Stimulated activated CD8-positive, alpha-beta memory T cell treated with anti-CD3 and anti-CD28 coated beads, Interleukin-12 subunit alpha, Interleukin-12 subunit beta, amount 100 ng/mL, for 4 hours (primary cell): ENCODE measurements around the gene EGFR.
A peak's percentile ranks its signal among the peaks of the same experiment; 100 is the strongest.

ENCODE experiments used
- DNase-seq: peaks from one replicate; pipeline ENCODE4 v3.0.0-alpha.2; 2020; ENCODE audit warnings: low read depth

Gene EGFR

GRCh38 chr7:55250313-55250712, 231.5 kb downstream of the EGFR start:
- no peak for DNase-seq

GRCh38 chr7:55251313-55251712, 232.5 kb downstream of the EGFR start:
- DNase-seq: no peak

- DNase-seq: no peak
Measured at GRCh38 chr7:55251911-55252310, 233.1 kb downstream of the EGFR start.

GRCh38 chr7:55252386-55252785, 233.6 kb downstream of the EGFR start:
- DNase-seq: no peak

GRCh38 chr7:55253188-55253587, 234.4 kb downstream of the EGFR start:
- no peak for DNase-seq

GRCh38 chr7:55254242-55254595, 235.4 kb downstream of the EGFR start:
- DNase-seq: no peak

- DNase-seq: peak; percentile 46
Measured at GRCh38 chr7:55254596-55255495, 236.0 kb downstream of the EGFR start.

GRCh38 chr7:55255496-55256445, 237.0 kb downstream of the EGFR start:
- DNase-seq: peak; percentile 44

GRCh38 chr7:55258631-55259030, 239.8 kb downstream of the EGFR start:
- no peak for DNase-seq

GRCh38 chr7:55260171-55260570, 241.4 kb downstream of the EGFR start:
- no peak for DNase-seq

- DNase-seq: no peak
Measured at GRCh38 chr7:55260676-55261385, 242.0 kb downstream of the EGFR start.
